Panc1 (cell line): ENCODE measurements around the gene PCGF3. TPM values are rescaled to one million over a fixed set of nuclear protein-coding genes. Genes with fewer than 3 reads are reported as not detected.

Experiments
- ATAC-seq: fragments of 200-7000 bp; cut with Tn5 transposase; 2 replicates; pipeline ENCODE4 v1.9.1; 2020; ENCODE audit warnings: mild to moderate bottlenecking, moderate library complexity
- BruUV-seq: library from RNA; stranded (reverse); fragments of 400-500 nt; replicated peaks from 2 replicates; lab custom pipeline; 2021; lab: Mats Ljungman, UMichigan
- CTCF ChIA-PET: fragments of 300-600 bp; sonication (Branson Sonifier 250); formaldehyde crosslinking; loops from one replicate; lab custom pipeline; 2022; ENCODE audit warnings: antibody characterized with exemption; lab: Charles Lee
- POLR2A ChIA-PET: fragments of 300-600 bp; sonication (Branson Sonifier 250); formaldehyde crosslinking; loops from one replicate; lab custom pipeline; 2022; ENCODE audit warnings: antibody characterized with exemption; lab: Charles Lee
- DNase-seq: peaks from one replicate; pipeline ENCODE4 v3.0.0-alpha.2; 2010; ENCODE audit warnings: low read depth, low spot score
- H3K27ac ChIP-seq: 2 replicates; pipeline ENCODE4 v1.5.1; 2011; ENCODE audit warnings: mild to moderate bottlenecking, low read length, inconsistent platforms
- H3K27me3 ChIP-seq: fragments of 200-500 bp; sonication (Bioruptor generic); 2 replicates; pipeline ENCODE4 v1.6.0; 2014; ENCODE audit warnings: low read length, inconsistent platforms; ENCODE audit not compliant: control insufficient read depth, insufficient read depth
- H3K36me3 ChIP-seq: fragments of 200-500 bp; sonication (Bioruptor generic); 2 replicates; pipeline ENCODE4 v1.5.1; 2014; ENCODE audit warnings: inconsistent platforms, mild to moderate bottlenecking, low read length, moderate library complexity; ENCODE audit not compliant: control insufficient read depth, insufficient read depth
- H3K4me1 ChIP-seq: 2 replicates; pipeline ENCODE4 v1.5.1; 2011; ENCODE audit warnings: inconsistent platforms, mild to moderate bottlenecking, low read length, moderate library complexity; ENCODE audit not compliant: control insufficient read depth, insufficient read depth
- H3K4me3 ChIP-seq, 2 experiments: 2 replicates each; pipeline ENCODE4 v1.5.1; 2011 to 2012; ENCODE audit warnings: low read depth in 2 of 2, low read length in 2 of 2, mild to moderate bottlenecking in 2 of 2, inconsistent platforms in 1 of 2, moderate library complexity in 1 of 2
- H3K9me3 ChIP-seq: fragments of 200-500 bp; sonication (Bioruptor generic); 2 replicates; pipeline ENCODE4 v1.5.1; 2014; ENCODE audit warnings: low read depth, mild to moderate bottlenecking, inconsistent platforms, low read length, moderate library complexity; ENCODE audit not compliant: control insufficient read depth, insufficient read depth
- POLR2AphosphoS5 ChIP-seq: IDR thresholded peaks from 2 replicates; pipeline ENCODE4 v1.6.1; 2012; ENCODE audit warnings: mild to moderate bottlenecking, low read depth, low read length, moderate library complexity
- SIN3A ChIP-seq: IDR thresholded peaks from 2 replicates; pipeline ENCODE4 v1.6.1; 2012; ENCODE audit warnings: low read depth, mild to moderate bottlenecking, low read length, moderate library complexity, borderline replicate concordance; ENCODE audit not compliant: insufficient read depth
- TCF7L2 ChIP-seq: IDR thresholded peaks from 2 replicates; pipeline ENCODE4 v1.6.1; 2011; ENCODE audit warnings: mild to moderate bottlenecking, low read depth, low read length, inconsistent platforms
- in situ Hi-C: cut with HindIII; loops from 2 replicates; pipeline ENCODE4 v1.10.0; 2016; ENCODE audit warnings: low sequenced_read_pairs, low pct_unique_long_range_greater_than_20kb
- intact Hi-C: fragments of 100-400 bp; cut with micrococcal nuclease; formaldehyde crosslinking; loops from one replicate; pipeline ENCODE4 v1.10.0; 2022; ENCODE audit not compliant: unreplicated experiment
- total RNA-seq: library from RNA; stranded (reverse); gene quantifications from one replicate; pipeline ENCODE4 v1.2.1, GENCODE V29; 2021; ENCODE audit not compliant: unreplicated experiment
- TF ChIP-seq, protein P1 (sequence below): fragments of 450-650 bp; IDR thresholded peaks from 2 replicates; pipeline ENCODE4 v1.5.1; 2017; ENCODE audit warnings: mild to moderate bottlenecking
- TF ChIP-seq, protein P2 (sequence below), 2 experiments: IDR thresholded peaks; 2 replicates each; pipeline ENCODE4 v1.6.1; 2011 to 2012; ENCODE audit warnings: low read depth in 2 of 2, control low read depth in 1 of 2, low read length in 1 of 2, mild to moderate bottlenecking in 1 of 2, moderate library complexity in 1 of 2; ENCODE audit not compliant: insufficient read depth in 1 of 2

Gene PCGF3
- total RNA-seq, 1 experiment from 2014 or later: 44.6 TPM

DNA sequence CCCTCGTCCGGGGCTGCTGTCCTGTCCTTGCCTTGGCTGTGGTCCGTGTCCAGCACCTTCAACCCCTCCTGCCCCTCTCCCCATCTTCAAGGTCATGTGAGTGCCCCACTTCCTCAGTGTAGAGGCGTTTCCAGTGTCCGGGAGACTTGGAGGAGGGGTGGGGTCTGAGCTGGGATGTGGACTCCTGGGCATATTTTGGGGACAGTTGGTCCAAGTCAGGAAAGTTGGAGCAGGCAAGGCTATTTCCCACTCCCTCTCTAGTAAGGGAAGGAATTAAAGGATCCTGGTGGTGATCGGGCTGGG, 3.0 kb downstream of the PCGF3 start:
- ChIA-PET CTCF (no interaction called here), POLR2A (no interaction called here)
- in situ Hi-C loops (no loop called here), intact Hi-C loops (no loop called here)
- peaks cover 4% of the 10 kb centered on the region; the same call in 1 of the 2 replicates for H3K36me3 ChIP-seq
- no peak overlapping the region for H3K27ac ChIP-seq
- TF ChIP-seq POLR2AphosphoS5: no peak
- no peak overlapping the region for H3K4me3 ChIP-seq
- peaks cover 4% of the 10 kb centered on the region; the same call in 1 of the 2 replicates for H3K4me1 ChIP-seq
- DNase-seq (no peak), ATAC-seq (no peak)
- H3K9me3 ChIP-seq: no peaks in the 10 kb centered on the region
- no TSS peak for BruUV-seq
- no peaks in the 10 kb centered on the region for H3K27me3 ChIP-seq

DNA sequence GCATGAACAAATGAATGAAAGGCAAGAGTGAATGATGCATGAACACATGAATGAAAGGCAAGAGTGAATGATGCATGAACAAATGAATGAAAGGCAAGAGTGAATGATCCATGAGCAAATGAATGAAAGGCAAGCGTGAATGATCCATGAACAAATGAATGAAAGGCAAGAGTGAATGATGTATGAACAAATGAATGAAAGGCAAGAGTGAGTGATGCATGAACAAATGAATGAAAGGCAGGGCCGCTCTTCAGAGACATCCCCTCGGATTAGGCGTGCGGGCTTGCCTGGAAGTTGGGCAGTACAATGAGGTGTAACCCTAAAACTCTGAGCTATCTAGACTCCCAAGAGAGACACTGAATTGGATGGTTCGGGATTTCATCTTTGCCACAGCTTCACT, 3.7 kb downstream of the PCGF3 start:
- intact Hi-C loops (no loop called here), in situ Hi-C loops (no loop called here)
- ATAC-seq (no peak), DNase-seq (no peak)
- TF ChIP-seq, protein P1, sequence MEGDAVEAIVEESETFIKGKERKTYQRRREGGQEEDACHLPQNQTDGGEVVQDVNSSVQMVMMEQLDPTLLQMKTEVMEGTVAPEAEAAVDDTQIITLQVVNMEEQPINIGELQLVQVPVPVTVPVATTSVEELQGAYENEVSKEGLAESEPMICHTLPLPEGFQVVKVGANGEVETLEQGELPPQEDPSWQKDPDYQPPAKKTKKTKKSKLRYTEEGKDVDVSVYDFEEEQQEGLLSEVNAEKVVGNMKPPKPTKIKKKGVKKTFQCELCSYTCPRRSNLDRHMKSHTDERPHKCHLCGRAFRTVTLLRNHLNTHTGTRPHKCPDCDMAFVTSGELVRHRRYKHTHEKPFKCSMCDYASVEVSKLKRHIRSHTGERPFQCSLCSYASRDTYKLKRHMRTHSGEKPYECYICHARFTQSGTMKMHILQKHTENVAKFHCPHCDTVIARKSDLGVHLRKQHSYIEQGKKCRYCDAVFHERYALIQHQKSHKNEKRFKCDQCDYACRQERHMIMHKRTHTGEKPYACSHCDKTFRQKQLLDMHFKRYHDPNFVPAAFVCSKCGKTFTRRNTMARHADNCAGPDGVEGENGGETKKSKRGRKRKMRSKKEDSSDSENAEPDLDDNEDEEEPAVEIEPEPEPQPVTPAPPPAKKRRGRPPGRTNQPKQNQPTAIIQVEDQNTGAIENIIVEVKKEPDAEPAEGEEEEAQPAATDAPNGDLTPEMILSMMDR: no peak
- TF ChIP-seq, protein P2, sequence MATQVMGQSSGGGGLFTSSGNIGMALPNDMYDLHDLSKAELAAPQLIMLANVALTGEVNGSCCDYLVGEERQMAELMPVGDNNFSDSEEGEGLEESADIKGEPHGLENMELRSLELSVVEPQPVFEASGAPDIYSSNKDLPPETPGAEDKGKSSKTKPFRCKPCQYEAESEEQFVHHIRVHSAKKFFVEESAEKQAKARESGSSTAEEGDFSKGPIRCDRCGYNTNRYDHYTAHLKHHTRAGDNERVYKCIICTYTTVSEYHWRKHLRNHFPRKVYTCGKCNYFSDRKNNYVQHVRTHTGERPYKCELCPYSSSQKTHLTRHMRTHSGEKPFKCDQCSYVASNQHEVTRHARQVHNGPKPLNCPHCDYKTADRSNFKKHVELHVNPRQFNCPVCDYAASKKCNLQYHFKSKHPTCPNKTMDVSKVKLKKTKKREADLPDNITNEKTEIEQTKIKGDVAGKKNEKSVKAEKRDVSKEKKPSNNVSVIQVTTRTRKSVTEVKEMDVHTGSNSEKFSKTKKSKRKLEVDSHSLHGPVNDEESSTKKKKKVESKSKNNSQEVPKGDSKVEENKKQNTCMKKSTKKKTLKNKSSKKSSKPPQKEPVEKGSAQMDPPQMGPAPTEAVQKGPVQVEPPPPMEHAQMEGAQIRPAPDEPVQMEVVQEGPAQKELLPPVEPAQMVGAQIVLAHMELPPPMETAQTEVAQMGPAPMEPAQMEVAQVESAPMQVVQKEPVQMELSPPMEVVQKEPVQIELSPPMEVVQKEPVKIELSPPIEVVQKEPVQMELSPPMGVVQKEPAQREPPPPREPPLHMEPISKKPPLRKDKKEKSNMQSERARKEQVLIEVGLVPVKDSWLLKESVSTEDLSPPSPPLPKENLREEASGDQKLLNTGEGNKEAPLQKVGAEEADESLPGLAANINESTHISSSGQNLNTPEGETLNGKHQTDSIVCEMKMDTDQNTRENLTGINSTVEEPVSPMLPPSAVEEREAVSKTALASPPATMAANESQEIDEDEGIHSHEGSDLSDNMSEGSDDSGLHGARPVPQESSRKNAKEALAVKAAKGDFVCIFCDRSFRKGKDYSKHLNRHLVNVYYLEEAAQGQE (IDR thresholded peaks at IDR 0.05; ENCODE audit: insufficient read depth in 1 of 2, low read depth in 2 of 2, low read length in 1 of 2): no peak
- Histone ChIP-seq H3K4me3 (no peak overlapping the region), H3K9me3 (no peaks in the 10 kb centered on the region), H3K4me1 (peaks cover 4% of the 10 kb centered on the region; the same call in 1 of the 2 replicates), H3K27ac (no peak overlapping the region), H3K36me3 (peaks cover 4% of the 10 kb centered on the region; the same call in 1 of the 2 replicates), H3K27me3 (no peaks in the 10 kb centered on the region)
- CTCF ChIA-PET: interaction anchor here (0.8 kb wide), 1 partner anchor 25 kb away, joined by 4 read pairs; no protein-coding TSS in a partner anchor
- POLR2A ChIA-PET: no interaction called here
- no TSS peak for BruUV-seq

DNA sequence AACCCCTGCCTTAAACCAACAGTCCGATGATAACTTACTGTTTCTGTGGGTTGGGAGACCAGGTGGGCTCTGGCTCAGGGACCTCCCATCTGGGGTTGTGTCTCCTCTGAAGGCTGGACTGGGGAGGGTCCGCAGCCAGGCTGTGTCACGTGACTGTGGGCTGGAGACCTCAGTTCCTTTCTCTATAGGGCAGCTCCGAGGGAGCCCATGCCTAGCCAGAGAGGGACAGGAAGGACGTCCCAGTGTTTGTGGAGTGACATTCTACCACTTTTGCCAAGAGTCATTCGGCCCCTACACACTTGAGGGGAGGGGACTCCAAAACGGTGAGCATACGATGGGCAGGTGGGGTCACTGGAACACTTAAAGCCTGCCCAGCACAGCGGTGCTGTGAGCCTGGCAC, 4.5 kb downstream of the PCGF3 start:
- Histone ChIP-seq H3K27me3 (no peaks in the 10 kb centered on the region), H3K27ac (no peak overlapping the region), H3K9me3 (no peaks in the 10 kb centered on the region), H3K36me3 (peaks cover 4% of the 10 kb centered on the region; the same call in 1 of the 2 replicates), H3K4me1 (peaks cover 1% of the 10 kb centered on the region; the same call in 1 of the 2 replicates), H3K4me3 (no peak overlapping the region)
- no peak for ATAC-seq
- TF ChIP-seq TCF7L2 (no peak), POLR2AphosphoS5 (no peak), SIN3A (no peak)
- TF ChIP-seq, protein P1: no peak
- TF ChIP-seq, protein P2 (IDR thresholded peaks at IDR 0.05; ENCODE audit: insufficient read depth in 1 of 2, low read depth in 2 of 2, low read length in 1 of 2): no peak
- DNase-seq: no peak
- no TSS peak for BruUV-seq
- ChIA-PET CTCF (interaction anchor here (0.8 kb wide), 1 partner anchor 25 kb away, joined by 4 read pairs; no protein-coding TSS in a partner anchor), POLR2A (no interaction called here)
- intact Hi-C loops (no loop called here), in situ Hi-C loops (no loop called here)
